ENCODE measurements around the gene PRSS23.
"Not testable (repeated sequence)": the region's sequence is repeated elsewhere in the genome, so short reads cannot be mapped to it uniquely, and the experiment has no call there.

Gene PRSS23

DNA sequence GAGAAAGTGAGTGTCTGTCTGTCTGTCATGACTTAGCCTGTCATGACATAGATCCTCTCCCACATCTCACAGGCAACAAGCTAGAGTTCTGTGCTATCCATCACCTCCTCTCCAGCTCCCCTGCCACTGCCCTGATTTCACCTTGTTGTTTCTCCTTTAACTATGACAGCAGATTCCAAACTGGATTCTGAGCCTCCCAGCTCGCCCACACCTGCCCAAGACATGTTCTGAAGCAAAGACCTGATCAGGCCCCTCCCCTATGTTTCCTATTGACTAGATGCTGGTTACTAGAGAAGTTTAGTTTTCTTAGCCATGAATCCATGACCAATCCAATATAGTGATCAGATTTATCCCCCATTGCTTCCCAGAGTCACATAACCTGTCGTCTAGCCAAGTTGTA, 15.4 kb downstream of the PRSS23 start:
- DNase-seq: no peak

DNA sequence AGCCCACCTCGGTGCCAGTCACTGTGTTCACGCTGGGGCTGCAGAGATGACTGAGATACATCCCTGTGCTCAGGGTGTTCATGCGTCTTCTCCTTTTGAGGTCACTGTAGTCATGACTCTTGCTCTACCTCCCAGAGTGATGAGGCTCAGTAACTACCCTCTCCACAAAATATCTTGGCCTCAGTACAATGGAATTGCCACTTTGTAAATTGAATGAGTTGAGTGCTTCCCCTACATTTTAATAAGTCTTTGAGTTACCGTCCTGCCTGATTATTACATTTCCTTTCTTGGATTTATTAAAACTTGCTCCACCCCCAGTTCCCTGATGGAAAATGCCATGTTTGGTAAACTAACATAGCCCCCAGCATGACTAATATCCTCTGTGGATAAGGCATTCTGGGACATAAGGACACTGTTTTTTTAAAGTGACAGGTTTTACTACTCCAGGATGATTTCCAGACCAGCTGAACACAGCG, 15.9 kb downstream of the PRSS23 start:
- DNase-seq: no peak

DNA sequence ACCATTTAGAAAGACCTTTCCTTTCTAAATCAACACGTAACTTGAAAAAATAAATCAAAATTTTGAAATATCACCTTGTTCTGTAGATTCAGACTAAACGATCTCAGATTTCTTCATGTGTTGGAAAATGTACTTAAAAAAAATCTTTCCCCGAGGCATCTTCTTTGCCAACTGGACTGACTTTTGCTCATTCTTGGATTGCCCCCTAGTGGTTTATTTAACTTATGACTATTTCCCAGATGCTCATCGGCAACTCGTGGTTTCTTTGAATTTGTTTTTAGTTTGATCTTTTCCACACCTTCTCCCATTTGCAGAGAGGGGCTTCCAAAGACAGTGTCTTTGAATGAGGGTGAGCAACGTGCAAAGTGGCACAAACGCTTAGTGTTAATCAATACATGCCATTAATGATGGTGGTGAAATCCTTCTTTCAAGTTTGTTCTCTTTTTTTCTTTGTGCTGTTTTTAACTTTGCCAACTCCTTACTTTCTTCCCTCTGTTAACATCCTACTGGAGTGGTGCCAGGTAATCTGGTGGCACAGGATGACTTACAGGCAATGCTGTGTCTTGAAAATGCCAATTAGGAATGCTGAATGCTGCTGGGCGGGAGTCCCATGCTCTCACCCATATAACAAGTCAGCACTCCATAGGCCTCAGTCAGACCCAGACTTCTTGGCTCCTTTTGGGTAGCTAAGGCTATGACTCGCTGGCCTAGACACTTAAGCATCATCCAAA, 18.3 kb downstream of the PRSS23 start:
- DNase-seq: peak in 1 of 2 donors; percentile 56

DNA sequence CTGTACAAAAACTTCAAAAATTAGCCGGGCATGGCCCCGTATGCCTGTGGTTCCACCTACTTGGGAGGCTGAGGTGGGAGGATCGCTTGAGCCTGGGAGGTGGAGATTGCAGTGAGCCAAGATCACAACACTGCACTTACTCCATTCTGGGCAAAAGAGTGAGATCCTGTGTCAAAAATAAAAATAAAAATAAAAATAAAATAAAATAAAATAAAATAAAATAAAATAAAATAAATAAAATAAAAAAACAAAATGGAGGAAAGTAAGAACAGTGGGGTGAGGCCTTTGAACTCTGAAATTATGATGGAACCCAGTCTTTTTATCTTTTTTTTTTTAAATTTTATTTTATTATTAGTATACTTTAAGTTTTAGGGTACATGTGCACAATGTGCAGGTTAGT, 23.8 kb downstream of the PRSS23 start:
- not testable (repeated sequence) for DNase-seq

DNA sequence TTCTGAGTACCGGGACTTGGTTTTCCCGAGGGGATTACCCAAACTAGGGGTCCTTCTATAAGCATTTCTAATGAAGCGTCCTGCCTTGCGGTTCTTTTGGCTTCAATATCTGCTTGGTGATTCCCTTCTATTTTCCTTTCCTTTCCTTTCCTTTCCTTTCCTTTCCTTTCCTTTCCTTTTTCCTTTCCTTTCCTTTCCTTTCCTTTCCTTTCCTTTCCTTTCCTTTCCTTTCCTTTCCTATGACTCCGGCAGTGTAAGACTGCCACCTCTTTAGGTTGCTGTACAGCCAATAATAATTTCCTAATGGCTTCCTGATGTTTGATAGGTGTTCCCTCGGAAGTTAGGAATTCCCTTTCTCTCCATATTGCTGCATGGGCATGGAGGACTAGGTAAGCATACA, 34.0 kb downstream of the PRSS23 start:
- DNase-seq: not testable (repeated sequence)

DNA sequence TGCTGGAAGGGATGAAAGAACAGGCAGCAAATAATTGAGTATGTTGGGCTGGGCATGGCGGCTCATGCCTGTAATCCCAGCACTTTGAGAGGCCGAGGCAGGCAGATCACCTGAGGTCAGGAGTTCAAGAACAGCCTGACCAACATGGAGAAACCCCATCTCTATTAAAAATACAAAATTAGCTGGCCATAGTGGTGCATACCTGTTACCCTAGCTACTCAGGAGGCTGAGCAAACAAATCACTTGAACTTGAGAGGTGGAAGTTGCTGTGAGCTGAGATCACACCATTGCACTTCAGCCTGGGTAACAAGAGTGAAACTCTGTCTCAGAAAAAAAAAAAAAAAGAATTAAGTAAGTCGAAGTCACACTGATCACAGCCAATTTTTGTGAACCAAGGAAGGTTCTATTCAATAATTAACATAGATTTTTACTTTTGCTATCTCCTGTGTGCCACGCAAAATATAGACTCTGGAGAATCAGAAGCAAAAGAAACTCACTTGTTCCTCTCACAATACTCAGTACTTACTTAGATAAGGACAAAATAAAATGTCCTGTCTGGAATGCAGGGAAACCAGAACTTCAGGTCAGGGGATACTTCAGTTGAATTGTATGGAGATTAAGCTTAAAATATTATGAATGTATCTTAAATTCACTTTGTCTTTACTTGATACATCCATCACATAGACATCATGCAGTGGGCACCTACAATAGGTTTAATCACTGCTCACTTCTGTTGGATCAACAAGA, 44.6 kb downstream of the PRSS23 start:
- not testable (repeated sequence) for DNase-seq

DNA sequence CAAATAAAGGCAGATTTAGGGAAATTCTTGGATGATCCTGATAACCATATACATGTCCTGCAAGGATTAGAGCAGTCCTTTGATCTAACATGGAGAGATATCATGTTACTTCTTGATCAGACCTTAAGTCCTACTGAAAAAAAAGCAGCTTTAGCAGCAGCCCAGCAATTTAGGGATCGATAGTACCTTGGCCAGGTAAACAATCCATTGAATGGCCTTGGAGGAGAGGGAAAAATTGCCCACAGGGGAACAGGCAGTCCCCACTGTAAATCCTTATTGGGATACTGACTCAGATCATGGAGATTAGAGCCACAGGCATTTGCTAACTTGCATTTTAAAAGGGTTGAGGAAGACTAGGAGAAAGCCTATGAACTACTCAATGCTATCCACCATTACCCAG, 47.8 kb downstream of the PRSS23 start:
- DNase-seq: no peak

DNA sequence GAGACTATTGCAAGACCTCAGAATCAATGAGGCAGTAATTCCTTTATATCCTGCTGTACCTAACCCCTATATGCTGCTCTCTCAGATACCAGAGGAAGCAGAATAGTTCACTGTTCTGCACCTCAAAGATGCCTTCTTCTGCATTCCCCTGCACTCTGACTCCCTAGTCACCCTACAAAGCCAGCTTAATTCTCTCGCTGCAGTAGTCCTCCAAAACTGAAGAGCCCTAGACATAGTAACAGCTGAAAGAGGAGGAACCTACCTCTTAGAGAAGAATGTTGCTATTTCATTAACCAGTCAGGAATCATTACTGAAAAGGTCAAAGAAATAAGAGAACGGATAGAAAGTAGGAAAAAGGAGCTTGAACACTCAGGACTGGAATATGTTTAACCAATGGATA, 49.3 kb downstream of the PRSS23 start:
- no peak for DNase-seq

Measured in CD4-positive, alpha-beta T cell treated with Interleukin-1 beta for 1 hour (primary cell).